ENCODE measurements around the gene CYB5B.

DNA sequence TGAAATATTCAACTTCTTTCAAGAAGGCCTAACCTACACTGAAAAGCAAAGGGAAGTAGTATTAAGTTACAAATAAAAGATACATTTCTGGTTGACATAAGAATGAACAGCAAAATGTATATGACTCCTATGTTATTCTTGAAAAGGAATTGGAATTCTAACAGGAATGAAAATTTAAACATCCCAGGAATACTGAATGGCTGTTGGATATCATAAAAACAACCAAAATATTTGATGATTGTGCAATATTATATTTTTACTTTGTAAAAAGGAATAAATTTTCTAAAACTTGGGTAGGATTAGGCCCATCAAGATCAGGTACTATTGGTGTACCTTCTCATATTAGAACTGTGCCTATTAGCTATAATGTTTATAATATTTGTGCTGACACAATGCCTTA lies 50.0 kb downstream of the CYB5B start:
- TF ChIP-seq, protein P1, sequence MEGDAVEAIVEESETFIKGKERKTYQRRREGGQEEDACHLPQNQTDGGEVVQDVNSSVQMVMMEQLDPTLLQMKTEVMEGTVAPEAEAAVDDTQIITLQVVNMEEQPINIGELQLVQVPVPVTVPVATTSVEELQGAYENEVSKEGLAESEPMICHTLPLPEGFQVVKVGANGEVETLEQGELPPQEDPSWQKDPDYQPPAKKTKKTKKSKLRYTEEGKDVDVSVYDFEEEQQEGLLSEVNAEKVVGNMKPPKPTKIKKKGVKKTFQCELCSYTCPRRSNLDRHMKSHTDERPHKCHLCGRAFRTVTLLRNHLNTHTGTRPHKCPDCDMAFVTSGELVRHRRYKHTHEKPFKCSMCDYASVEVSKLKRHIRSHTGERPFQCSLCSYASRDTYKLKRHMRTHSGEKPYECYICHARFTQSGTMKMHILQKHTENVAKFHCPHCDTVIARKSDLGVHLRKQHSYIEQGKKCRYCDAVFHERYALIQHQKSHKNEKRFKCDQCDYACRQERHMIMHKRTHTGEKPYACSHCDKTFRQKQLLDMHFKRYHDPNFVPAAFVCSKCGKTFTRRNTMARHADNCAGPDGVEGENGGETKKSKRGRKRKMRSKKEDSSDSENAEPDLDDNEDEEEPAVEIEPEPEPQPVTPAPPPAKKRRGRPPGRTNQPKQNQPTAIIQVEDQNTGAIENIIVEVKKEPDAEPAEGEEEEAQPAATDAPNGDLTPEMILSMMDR (conservative IDR thresholded peaks at IDR 0.05 in 1 of 2, IDR thresholded peaks at IDR 0.05 in 1 of 2; ENCODE audit: low read depth in 1 of 2, low read length in 2 of 2), result no peak
- no peak for TF ChIP-seq EZH2 (IDR thresholded peaks at IDR 0.05; ENCODE audit: low read length, missing control alignments)

All from fibroblast of lung (primary cell).